ENCODE measurements around the gene METTL15. TPM values are rescaled to one million over a fixed set of nuclear protein-coding genes. Genes with fewer than 3 reads are reported as not detected.

Gene METTL15
- total RNA-seq, 1 experiment from 2014 or later: 9.1 TPM

DNA sequence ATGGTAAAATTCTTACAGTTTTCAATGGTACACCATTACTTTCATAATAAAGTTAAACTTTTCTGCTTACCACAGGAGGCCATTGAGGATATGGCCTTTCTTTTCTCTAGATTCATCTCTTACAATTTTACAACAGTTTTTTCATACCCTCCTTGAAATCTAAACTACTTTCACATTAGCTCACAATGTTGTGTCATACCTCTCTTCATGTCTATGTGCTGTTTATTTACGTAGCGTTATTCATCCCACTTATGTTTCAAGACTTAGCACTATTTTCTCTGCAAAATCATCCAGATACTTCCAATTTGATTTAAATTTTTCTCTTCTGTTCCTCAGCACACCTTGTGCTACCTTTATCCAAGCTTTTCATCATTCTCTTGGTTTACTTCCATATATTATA lies 123.3 kb downstream of the METTL15 start:
- no peaks in the 10 kb centered on the region for H3K27me3 ChIP-seq (ENCODE audit: insufficient read depth, low read length)
- no peak overlapping the region for H3K56ac ChIP-seq (ENCODE audit: insufficient read length, low read depth, low read length)
- no peak overlapping the region for H4K5ac ChIP-seq (ENCODE audit: insufficient read length, low read depth, low read length)
- no peaks in the 10 kb centered on the region for H3K23me2 ChIP-seq (ENCODE audit: insufficient read length, low read depth, low read length, poor library complexity, severe bottlenecking)
- no peaks in the 10 kb centered on the region for H3K79me1 ChIP-seq (ENCODE audit: insufficient read depth, low read depth, low read length, poor library complexity, severe bottlenecking)
- TF ChIP-seq, protein P1, sequence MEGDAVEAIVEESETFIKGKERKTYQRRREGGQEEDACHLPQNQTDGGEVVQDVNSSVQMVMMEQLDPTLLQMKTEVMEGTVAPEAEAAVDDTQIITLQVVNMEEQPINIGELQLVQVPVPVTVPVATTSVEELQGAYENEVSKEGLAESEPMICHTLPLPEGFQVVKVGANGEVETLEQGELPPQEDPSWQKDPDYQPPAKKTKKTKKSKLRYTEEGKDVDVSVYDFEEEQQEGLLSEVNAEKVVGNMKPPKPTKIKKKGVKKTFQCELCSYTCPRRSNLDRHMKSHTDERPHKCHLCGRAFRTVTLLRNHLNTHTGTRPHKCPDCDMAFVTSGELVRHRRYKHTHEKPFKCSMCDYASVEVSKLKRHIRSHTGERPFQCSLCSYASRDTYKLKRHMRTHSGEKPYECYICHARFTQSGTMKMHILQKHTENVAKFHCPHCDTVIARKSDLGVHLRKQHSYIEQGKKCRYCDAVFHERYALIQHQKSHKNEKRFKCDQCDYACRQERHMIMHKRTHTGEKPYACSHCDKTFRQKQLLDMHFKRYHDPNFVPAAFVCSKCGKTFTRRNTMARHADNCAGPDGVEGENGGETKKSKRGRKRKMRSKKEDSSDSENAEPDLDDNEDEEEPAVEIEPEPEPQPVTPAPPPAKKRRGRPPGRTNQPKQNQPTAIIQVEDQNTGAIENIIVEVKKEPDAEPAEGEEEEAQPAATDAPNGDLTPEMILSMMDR (conservative IDR thresholded peaks at IDR 0.05): no peak
- no peak overlapping the region for H3K23ac ChIP-seq (ENCODE audit: insufficient read length, low read depth, low read length)
- H3K4ac ChIP-seq (ENCODE audit: low read depth, low read length): no peak overlapping the region
- Mint-ChIP-seq H3K9me3 (peaks cover 7 to 10% of the 10 kb centered on the region in 2 experiments; a peak in 4 of 5 replicates), H3K36me3 (ENCODE audit: insufficient read depth in 1 of 3, low read depth in 3 of 3) (peaks cover 2 to 8% (median 2%) of the 10 kb centered on the region in 3 experiments; a peak in 6 of 7 replicates), H3K4me1 (no peaks in the 10 kb centered on the region), H3K27me3 (ENCODE audit: low read depth) (no peaks in the 10 kb centered on the region), H3K27ac (no peak overlapping the region), H3K4me3 (no peak overlapping the region)
- no peak overlapping the region for H2AFZ ChIP-seq (ENCODE audit: low read length)
- no peak overlapping the region for H3K14ac ChIP-seq (ENCODE audit: insufficient read depth, low read length)
- no peak overlapping the region for H4K8ac ChIP-seq (replicated peaks; ENCODE audit: insufficient read length, low read depth, low read length)
- no peak overlapping the region for H2BK20ac ChIP-seq (ENCODE audit: low read depth, low read length, poor library complexity, severe bottlenecking)
- no peaks in the 10 kb centered on the region for H3K9me3 ChIP-seq (ENCODE audit: control insufficient read depth, low read depth, low read length)
- H2BK120ac ChIP-seq (ENCODE audit: low read depth, low read length, poor library complexity, severe bottlenecking): no peak overlapping the region
- no peak overlapping the region for H3T11ph ChIP-seq (ENCODE audit: low read length)
- no peak overlapping the region for H3K27ac ChIP-seq (ENCODE audit: insufficient read length, low read depth, low read length)
- DNase-seq: no peak
- no CpG with 5 or more reads among the region's 2 CpGs for WGBS (ENCODE audit: extremely low coverage, insufficient read length, low lambda C conversion rate)
- H2AK5ac ChIP-seq (ENCODE audit: insufficient read length, low read length): no peak overlapping the region
- no peaks in the 10 kb centered on the region for H3K79me2 ChIP-seq (ENCODE audit: insufficient read depth, low read length)
- no peaks in the 10 kb centered on the region for H4K20me1 ChIP-seq (ENCODE audit: control insufficient read depth, insufficient read depth, insufficient read length)
- H3K4me2 ChIP-seq (ENCODE audit: insufficient read depth, insufficient read length, low read length): no peak overlapping the region
- H3K18ac ChIP-seq (ENCODE audit: insufficient read length, low read depth, low read length): no peak overlapping the region
- H4K91ac ChIP-seq (ENCODE audit: insufficient read length, low read depth, low read length): no peak overlapping the region
- no peak overlapping the region for H3K9ac ChIP-seq (ENCODE audit: extremely low read depth, insufficient read length, low read length)
- no peak overlapping the region for H2BK5ac ChIP-seq (ENCODE audit: insufficient read length, low read length)
- H2BK15ac ChIP-seq (ENCODE audit: low read depth, low read length): no peak overlapping the region
- no peak overlapping the region for H2BK12ac ChIP-seq (ENCODE audit: insufficient read length, low read depth, low read length)
- no peaks in the 10 kb centered on the region for H3K4me1 ChIP-seq (ENCODE audit: insufficient read depth, low read length)
